AG09309 (cell line): Measurements from ENCODE around the gene MAP3K1.
A peak's percentile ranks its signal among the peaks of the same experiment; 100 is the strongest.

ENCODE experiments used
- DNase-seq: peaks from one replicate; pipeline ENCODE4 v3.0.0-alpha.2; 2010; ENCODE audit warnings: low read depth
- H3K4me3 ChIP-seq: 2 replicates; pipeline ENCODE4 v1.5.1; 2011; ENCODE audit warnings: mild to moderate bottlenecking, low read depth, low read length, moderate library complexity; ENCODE audit not compliant: control insufficient read depth
- CTCF ChIP-seq: IDR thresholded peaks from 2 replicates; pipeline ENCODE4 v1.5.1; 2011; ENCODE audit warnings: mild to moderate bottlenecking, low read depth, low read length, inconsistent platforms; ENCODE audit not compliant: insufficient read depth, control insufficient read depth; ENCODE audit errors: missing control alignments

MAP3K1 gene

DNA sequence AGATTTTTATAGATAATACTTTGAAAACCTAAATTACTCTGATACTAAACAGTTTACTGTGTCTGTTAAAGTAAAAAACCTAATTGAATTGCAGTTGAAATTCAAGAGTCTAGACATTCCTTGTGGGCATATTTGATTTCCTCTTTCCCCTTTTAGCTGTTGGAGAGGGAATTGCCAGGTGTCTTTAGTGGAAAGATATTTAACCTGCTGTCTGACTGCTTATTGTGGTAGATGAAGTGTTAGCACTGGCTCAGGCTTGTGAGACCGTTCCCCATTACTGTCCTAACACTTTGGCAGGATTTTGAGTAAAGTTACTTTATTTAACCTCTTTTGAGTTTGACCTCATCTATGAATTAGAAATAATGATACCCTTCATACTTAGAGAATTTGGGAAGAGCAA is 16.4 kb downstream of the MAP3K1 start:
- no peak overlapping the region for H3K4me3 ChIP-seq
- no peak for TF ChIP-seq CTCF
- no peak for DNase-seq

GRCh38 chr5:56833325-56833724 is 18.0 kb downstream of the MAP3K1 start:
- no peak overlapping the region for H3K4me3 ChIP-seq
- TF ChIP-seq CTCF = no peak
- DNase-seq = no peak

DNA sequence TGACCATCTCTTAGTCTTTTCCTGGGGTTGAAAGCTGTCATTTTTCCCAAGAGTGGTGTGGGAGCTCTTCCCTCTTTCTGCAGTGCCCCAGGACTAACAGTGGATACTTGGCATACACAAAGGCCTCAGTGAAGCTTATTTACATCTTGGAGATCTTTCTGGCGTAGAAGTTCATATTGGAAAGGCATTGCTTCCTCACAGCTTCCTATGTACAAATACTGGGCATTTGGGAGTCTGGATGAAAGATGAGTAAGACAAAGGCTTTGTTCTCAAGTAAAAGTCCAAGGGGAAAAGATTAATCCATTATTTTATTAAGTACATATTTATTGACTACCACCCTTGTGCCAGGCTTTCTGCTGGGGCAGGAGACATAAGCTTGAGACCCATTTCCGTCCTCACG is 22.0 kb downstream of the MAP3K1 start:
- TF ChIP-seq CTCF = no peak
- no peak for DNase-seq
- H3K4me3 ChIP-seq = no peak overlapping the region

- H3K4me3 ChIP-seq = no peak overlapping the region
- no peak for TF ChIP-seq CTCF
- DNase-seq = no peak
Observed at GRCh38 chr5:56837956-56838355, 22.6 kb downstream of the MAP3K1 start.

GRCh38 chr5:56838409-56839039 is 23.2 kb downstream of the MAP3K1 start:
- DNase-seq = peak; percentile 39
- H3K4me3 ChIP-seq = no peak overlapping the region

DNA sequence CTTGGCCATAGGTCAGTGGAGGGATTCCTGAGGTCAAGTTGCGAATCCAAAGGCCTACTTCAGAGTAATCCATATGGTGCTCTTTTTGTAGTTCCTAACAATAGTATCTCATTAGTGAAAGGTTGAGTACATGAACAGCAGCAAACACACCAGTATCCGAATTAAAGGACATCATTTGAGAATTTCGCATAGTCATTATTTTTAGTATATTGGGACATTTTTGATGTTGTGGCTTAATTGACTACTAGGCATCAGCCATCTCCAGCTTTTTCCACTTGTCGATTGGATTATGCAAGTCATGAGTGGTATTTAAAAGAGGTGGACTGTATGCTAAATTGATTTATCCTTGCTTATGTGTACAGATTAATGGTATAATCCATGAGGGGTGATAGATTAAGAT is 23.7 kb downstream of the MAP3K1 start:
- no peak for DNase-seq
- H3K4me3 ChIP-seq = no peak overlapping the region
- TF ChIP-seq CTCF = no peak

More at GRCh38 chr5:56838409-56839039, 23.2 kb downstream of the MAP3K1 start:
- TF ChIP-seq CTCF = peak; percentile 41

- DNase-seq = no peak
- no peak overlapping the region for H3K4me3 ChIP-seq
- TF ChIP-seq CTCF = no peak
Observed at GRCh38 chr5:56840597-56840996, 25.2 kb downstream of the MAP3K1 start.
